HepG2 (cell line): ENCODE measurements around the gene ATP2B3. TPM values are rescaled to one million over a fixed set of nuclear protein-coding genes. Genes with fewer than 3 reads are reported as not detected.
A peak's percentile ranks its signal among the peaks of the same experiment; 100 is the strongest.

Experiments
- CEBPG ChIP-seq: IDR thresholded peaks from 2 replicates; pipeline ENCODE4 v1.6.1; 2016
- E2F5 ChIP-seq: sonication (generic); formaldehyde crosslinking; conservative IDR thresholded peaks from 2 replicates; pipeline ENCODE4 v1.4.0; 2020; ENCODE audit warnings: missing genetic modification reagents
- FOXK2 ChIP-seq: fragments of 450-650 bp; IDR thresholded peaks from 2 replicates; pipeline ENCODE4 v1.6.1; 2016
- FUBP1 ChIP-seq: sonication (generic); formaldehyde crosslinking; IDR thresholded peaks from 2 replicates; pipeline ENCODE4 v1.5.1; 2020; ENCODE audit warnings: missing genetic modification reagents, mild to moderate bottlenecking, borderline replicate concordance
- HES4 ChIP-seq: sonication (generic); formaldehyde crosslinking; IDR thresholded peaks from 2 replicates; pipeline ENCODE4 v1.9.0; 2021; ENCODE audit warnings: mild to moderate bottlenecking, missing genetic modification reagents, borderline replicate concordance
- HMG20B ChIP-seq: conservative IDR thresholded peaks from 2 replicates; pipeline ENCODE4 v1.6.1; 2016; ENCODE audit warnings: missing genetic modification reagents, missing compliant biosample characterization
- IRX3 ChIP-seq: sonication (generic); formaldehyde crosslinking; IDR thresholded peaks from 2 replicates; pipeline ENCODE4 v1.8.1; 2023; ENCODE audit warnings: mild to moderate bottlenecking, low read depth, missing genetic modification reagents, borderline replicate concordance
- JUN ChIP-seq: sonication (generic); formaldehyde crosslinking; IDR thresholded peaks from 2 replicates; pipeline ENCODE4 v1.4.0; 2020; ENCODE audit warnings: mild to moderate bottlenecking, missing genetic modification reagents
- MTF1 ChIP-seq: sonication (generic); formaldehyde crosslinking; IDR thresholded peaks from 2 replicates; pipeline ENCODE4 v1.5.0; 2020; ENCODE audit warnings: missing genetic modification reagents
- PAF1 ChIP-seq: IDR thresholded peaks from 2 replicates; pipeline ENCODE4 v1.6.1; 2016; ENCODE audit warnings: missing genetic modification reagents, missing compliant biosample characterization
- SALL1 ChIP-seq: sonication (generic); formaldehyde crosslinking; IDR thresholded peaks from 2 replicates; pipeline ENCODE4 v1.8.0; 2022; ENCODE audit warnings: mild to moderate bottlenecking, missing genetic modification reagents
- STAT6 ChIP-seq: sonication (generic); formaldehyde crosslinking; IDR thresholded peaks from 2 replicates; pipeline ENCODE4 v1.4.0; 2020; ENCODE audit warnings: missing genetic modification reagents, mild to moderate bottlenecking, borderline replicate concordance
- TCF7 ChIP-seq: sonication (generic); IDR thresholded peaks from 2 replicates; pipeline ENCODE4 v1.6.1; 2016; ENCODE audit warnings: antibody characterized with exemption, low read depth
- ZBTB46 ChIP-seq: sonication (generic); formaldehyde crosslinking; IDR thresholded peaks from 2 replicates; pipeline ENCODE4 v1.4.0; 2020; ENCODE audit warnings: mild to moderate bottlenecking, missing genetic modification reagents, borderline replicate concordance
- ZBTB7B ChIP-seq: sonication (generic); formaldehyde crosslinking; IDR thresholded peaks from 2 replicates; pipeline ENCODE4 v1.4.0; 2020; ENCODE audit warnings: missing genetic modification reagents
- ZNF20 ChIP-seq: sonication (generic); formaldehyde crosslinking; IDR thresholded peaks from 2 replicates; pipeline ENCODE4 v1.4.0; 2020; ENCODE audit warnings: mild to moderate bottlenecking, moderate library complexity, missing genetic modification reagents
- ZNF430 ChIP-seq: sonication (generic); formaldehyde crosslinking; IDR thresholded peaks from 2 replicates; pipeline ENCODE4 v1.9.0; 2021; ENCODE audit warnings: mild to moderate bottlenecking, missing genetic modification reagents
- ZNF737 ChIP-seq: sonication (generic); formaldehyde crosslinking; IDR thresholded peaks from 2 replicates; pipeline ENCODE4 v1.5.0; 2020; ENCODE audit warnings: missing genetic modification reagents, mild to moderate bottlenecking, borderline replicate concordance
- ZNF766 ChIP-seq: sonication (generic); formaldehyde crosslinking; IDR thresholded peaks from 2 replicates; pipeline ENCODE4 v1.5.0; 2020; ENCODE audit warnings: missing genetic modification reagents, borderline replicate concordance
- ZNF850 ChIP-seq: sonication (generic); formaldehyde crosslinking; conservative IDR thresholded peaks from 2 replicates; pipeline ENCODE4 v1.9.0; 2021; ENCODE audit warnings: mild to moderate bottlenecking, missing genetic modification reagents
- ZSCAN21 ChIP-seq: sonication (generic); formaldehyde crosslinking; IDR thresholded peaks from 2 replicates; pipeline ENCODE4 v1.8.0; 2022; ENCODE audit warnings: mild to moderate bottlenecking, missing genetic modification reagents, moderate library complexity, borderline replicate concordance
- polyA plus RNA-seq, 8 experiments: library from polyadenylated mRNA; depleted of rRNA in 3 of 8; stranded (reverse) in 7 of 8; unstranded in 1 of 8; fragments of >200 nt; fragmentation: Illumina TruSeq in 4 of 8; extraction: Trizol in 4 of 8; gene quantifications; 2 replicates each; pipeline versions ENCODE4 v1.2.1 to v1.2.3, GENCODE V29; 2011 to 2016; ENCODE audit warnings: low read depth in 4 of 8, missing spikeins in 1 of 8, mixed read lengths in 1 of 8; ENCODE audit not compliant: insufficient read depth in 1 of 8
- total RNA-seq, 5 experiments: library from RNA; depleted of rRNA; stranded (reverse); fragments of >200 nt; fragmentation: Illumina TruSeq; extraction: Trizol; gene quantifications; 2 replicates each; pipeline ENCODE4 v1.2.3, GENCODE V29; 2016; ENCODE audit warnings: low read depth in 1 of 5
- TF ChIP-seq, protein P1 (sequence below): IDR thresholded peaks from 2 replicates; pipeline ENCODE4 v1.6.1; 2016

Gene ATP2B3
- total and polyA plus RNA-seq, 2 of the 13 experiments (the other 11 are each of a cell fraction or from before 2014, with no cell fraction given) = not detected

- TF ChIP-seq FOXK2 (no peak), ZBTB7B (CRISPR knock-in tag) (peak; percentile 88; the same call in 1 of the 2 replicates), ZBTB46 (CRISPR knock-in tag) (0 out of 2 replicates have a peak, but pooled peaks have one; percentile 44), E2F5 (CRISPR knock-in tag) (no peak), ZNF766 (CRISPR knock-in tag) (no peak), ZSCAN21 (CRISPR knock-in tag) (no peak), FUBP1 (CRISPR knock-in tag) (no peak), MTF1 (no peak), TCF7 (no peak), ZNF20 (CRISPR knock-in tag) (no peak), ZNF850 (CRISPR knock-in tag) (no peak), SALL1 (CRISPR knock-in tag) (peak; percentile 59), HES4 (CRISPR knock-in tag) (no peak), STAT6 (CRISPR knock-in tag) (no peak), PAF1 (peak; percentile 35; the same call in 1 of the 2 replicates), JUN (CRISPR knock-in tag) (0 out of 2 replicates have a peak, but pooled peaks have one; percentile 42), CEBPG (CRISPR knock-in tag) (no peak), ZNF737 (CRISPR knock-in tag) (no peak), IRX3 (no peak), HMG20B (CRISPR knock-in tag) (no peak), ZNF430 (CRISPR knock-in tag) (peak; percentile 32; the same call in 1 of the 2 replicates)
- TF ChIP-seq, protein P1, sequence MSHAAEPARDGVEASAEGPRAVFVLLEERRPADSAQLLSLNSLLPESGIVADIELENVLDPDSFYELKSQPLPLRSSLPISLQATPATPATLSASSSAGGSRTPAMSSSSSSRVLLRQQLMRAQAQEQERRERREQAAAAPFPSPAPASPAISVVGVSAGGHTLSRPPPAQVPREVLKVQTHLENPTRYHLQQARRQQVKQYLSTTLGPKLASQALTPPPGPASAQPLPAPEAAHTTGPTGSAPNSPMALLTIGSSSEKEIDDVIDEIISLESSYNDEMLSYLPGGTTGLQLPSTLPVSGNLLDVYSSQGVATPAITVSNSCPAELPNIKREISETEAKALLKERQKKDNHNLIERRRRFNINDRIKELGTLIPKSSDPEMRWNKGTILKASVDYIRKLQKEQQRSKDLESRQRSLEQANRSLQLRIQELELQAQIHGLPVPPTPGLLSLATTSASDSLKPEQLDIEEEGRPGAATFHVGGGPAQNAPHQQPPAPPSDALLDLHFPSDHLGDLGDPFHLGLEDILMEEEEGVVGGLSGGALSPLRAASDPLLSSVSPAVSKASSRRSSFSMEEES (CRISPR knock-in tag) = peak; percentile 60; the same call in 1 of the 2 replicates
Measured at GRCh38 chrX:153623310-153624029, 106.0 kb downstream of the ATP2B3 start (continued).
